GM21529 (cell line): Measurements from ENCODE around the gene LONRF3.
"Not testable (repeated sequence)": the region's sequence is repeated elsewhere in the genome, so short reads cannot be mapped to it uniquely, and the experiment has no call there.

Experiments
- ATAC-seq: cut with Tn5 transposase; IDR thresholded peaks from one replicate; pipeline ENCODE4 v1.9.1; 2021; ENCODE audit not compliant: unreplicated experiment

The LONRF3 gene

GRCh38 chrX:118983513-118983912 lies 9.1 kb downstream of the LONRF3 start:
- ATAC-seq, result no peak

GRCh38 chrX:118988911-118989310 lies 14.5 kb downstream of the LONRF3 start:
- ATAC-seq, result no peak

- no peak for ATAC-seq
Measured at GRCh38 chrX:118989886-118990285, 15.5 kb downstream of the LONRF3 start.

- ATAC-seq, result no peak
Measured at GRCh38 chrX:118990512-118991227, 16.3 kb downstream of the LONRF3 start.

- not testable (repeated sequence) for ATAC-seq
Measured at GRCh38 chrX:118992441-118993121, 18.2 kb downstream of the LONRF3 start.

GRCh38 chrX:119003462-119003861 lies 29.0 kb downstream of the LONRF3 start:
- no peak for ATAC-seq

GRCh38 chrX:119004920-119005524 lies 30.6 kb downstream of the LONRF3 start:
- ATAC-seq, result peak; percentile 93

GRCh38 chrX:119007189-119007770 lies 32.9 kb downstream of the LONRF3 start:
- ATAC-seq, result no peak

- ATAC-seq, result peak; percentile 51
Measured at GRCh38 chrX:119008110-119008744, 33.8 kb downstream of the LONRF3 start.

- ATAC-seq, result no peak
Measured at GRCh38 chrX:119009071-119009470, 34.7 kb downstream of the LONRF3 start.

- no peak for ATAC-seq
Measured at GRCh38 chrX:119010491-119010890, 36.1 kb downstream of the LONRF3 start.

- no peak for ATAC-seq
Measured at GRCh38 chrX:119013164-119013563, 38.7 kb downstream of the LONRF3 start.

- peak; percentile 90 for ATAC-seq
Measured at GRCh38 chrX:119015407-119016237, 41.2 kb downstream of the LONRF3 start.

GRCh38 chrX:119017077-119017476 lies 42.7 kb downstream of the LONRF3 start:
- no peak for ATAC-seq

GRCh38 chrX:119025900-119026299 lies 51.5 kb downstream of the LONRF3 start:
- ATAC-seq, result no peak

- ATAC-seq, result not testable (repeated sequence)
Measured at GRCh38 chrX:119026344-119026743, 51.9 kb downstream of the LONRF3 start.

GRCh38 chrX:119027960-119028732 lies 53.7 kb downstream of the LONRF3 start:
- ATAC-seq, result not testable (repeated sequence)

GRCh38 chrX:119028733-119029330 lies 54.4 kb downstream of the LONRF3 start:
- ATAC-seq, result no peak

- ATAC-seq, result not testable (repeated sequence)
Measured at GRCh38 chrX:119029656-119030055, 55.2 kb downstream of the LONRF3 start.
